DND-41 (cell line): Measurements from ENCODE around the gene SNRNP48.

Experiments
- ATAC-seq: fragments of 200-7000 bp; cut with Tn5 transposase; 3 replicates; pipeline ENCODE4 v1.9.1; 2021; ENCODE audit warnings: low read depth; ENCODE audit not compliant: insufficient read depth
- DNase-seq: peaks from one replicate; pipeline ENCODE4 v3.0.0-alpha.2; 2020
- H2AFZ ChIP-seq: 2 replicates; pipeline ENCODE4 v1.6.0; 2012; ENCODE audit warnings: low read depth, low read length
- H3K27ac ChIP-seq: 2 replicates; pipeline ENCODE4 v1.5.1; 2012; ENCODE audit warnings: low read length, inconsistent platforms
- H3K27me3 ChIP-seq: fragments of 200-600 bp; sonication (generic); 2 replicates; pipeline ENCODE4 v1.6.0; 2012; ENCODE audit warnings: low read length, mild to moderate bottlenecking, inconsistent platforms; ENCODE audit not compliant: insufficient read depth, poor library complexity
- H3K36me3 ChIP-seq: 2 replicates; pipeline ENCODE4 v1.5.1; 2012; ENCODE audit warnings: low read length, inconsistent platforms; ENCODE audit not compliant: insufficient read depth
- H3K4me1 ChIP-seq: 2 replicates; pipeline ENCODE4 v1.5.1; 2012; ENCODE audit warnings: mild to moderate bottlenecking, low read length; ENCODE audit not compliant: insufficient read depth
- H3K4me2 ChIP-seq: 2 replicates; pipeline ENCODE4 v1.6.0; 2012; ENCODE audit warnings: mild to moderate bottlenecking, moderate library complexity, low read length, inconsistent platforms; ENCODE audit not compliant: insufficient read depth
- H3K4me3 ChIP-seq, 2 experiments: fragments of 200-600 bp in 1 of 2; shearing (Covaris generic) in 1 of 2; 2 replicates each; pipeline ENCODE4 v1.5.1; 2012 to 2016; ENCODE audit warnings: inconsistent platforms in 2 of 2, low read length in 2 of 2, mild to moderate bottlenecking in 2 of 2, low read depth in 1 of 2, moderate library complexity in 1 of 2
- H3K79me2 ChIP-seq: 2 replicates; pipeline ENCODE4 v1.6.0; 2012; ENCODE audit warnings: low read length, inconsistent platforms; ENCODE audit not compliant: insufficient read depth
- H3K9ac ChIP-seq: 2 replicates; pipeline ENCODE4 v1.6.0; 2012; ENCODE audit warnings: low read depth, mild to moderate bottlenecking, inconsistent platforms, low read length, moderate library complexity
- H3K9me3 ChIP-seq: 2 replicates; pipeline ENCODE4 v1.5.1; 2012; ENCODE audit warnings: low read length, moderate library complexity, mild to moderate bottlenecking, inconsistent platforms; ENCODE audit not compliant: insufficient read depth, severe bottlenecking
- H4K20me1 ChIP-seq: 2 replicates; pipeline ENCODE4 v1.6.0; 2012; ENCODE audit warnings: low read length; ENCODE audit not compliant: insufficient read depth
- CTCF ChIP-seq: IDR thresholded peaks from 2 replicates; pipeline ENCODE4 v1.5.1; 2012; ENCODE audit warnings: borderline replicate concordance, low read length, moderate library complexity, mild to moderate bottlenecking; ENCODE audit not compliant: poor library complexity, severe bottlenecking; ENCODE audit errors: extremely low read depth
- EZH2 ChIP-seq: IDR thresholded peaks from 3 replicates; pipeline ENCODE4 v1.6.1; 2012; ENCODE audit warnings: borderline replicate concordance, low read depth, mild to moderate bottlenecking, moderate library complexity, low read length, inconsistent platforms; ENCODE audit not compliant: severe bottlenecking

The SNRNP48 gene

DNA sequence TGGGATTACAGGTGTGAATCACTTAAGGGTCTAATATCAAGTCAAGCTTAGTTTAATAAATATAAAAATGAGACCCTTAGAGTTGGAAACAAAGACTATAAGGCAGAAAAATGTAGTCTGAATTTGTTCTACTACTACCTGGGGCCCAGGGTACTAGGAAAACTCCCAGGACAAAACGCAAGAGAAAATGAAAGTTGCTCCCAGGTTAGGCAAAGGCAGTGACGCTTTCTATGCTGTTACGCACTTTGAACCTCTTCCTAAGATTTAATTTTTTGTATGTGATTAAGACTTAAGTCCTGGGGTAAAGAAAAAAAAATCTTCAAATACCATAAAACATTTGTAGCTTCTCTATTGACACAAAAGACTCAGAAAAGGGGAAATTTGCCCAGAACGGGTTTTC lies 31.2 kb upstream of the SNRNP48 start:
- Histone ChIP-seq H3K9me3 (no peaks in the 10 kb centered on the region), H3K79me2 (no peaks in the 10 kb centered on the region), H3K27ac (no peak overlapping the region), H3K4me1 (no peaks in the 10 kb centered on the region), H3K27me3 (peaks cover 33% of the 10 kb centered on the region), H3K36me3 (no peaks in the 10 kb centered on the region), H4K20me1 (no peaks in the 10 kb centered on the region), H3K9ac (no peak overlapping the region), H3K4me2 (no peak overlapping the region), H2AFZ (no peak overlapping the region), H3K4me3 (no peak overlapping the region)
- DNase-seq (no peak), ATAC-seq (no peak)
- TF ChIP-seq EZH2 (no peak), CTCF (no peak)

DNA sequence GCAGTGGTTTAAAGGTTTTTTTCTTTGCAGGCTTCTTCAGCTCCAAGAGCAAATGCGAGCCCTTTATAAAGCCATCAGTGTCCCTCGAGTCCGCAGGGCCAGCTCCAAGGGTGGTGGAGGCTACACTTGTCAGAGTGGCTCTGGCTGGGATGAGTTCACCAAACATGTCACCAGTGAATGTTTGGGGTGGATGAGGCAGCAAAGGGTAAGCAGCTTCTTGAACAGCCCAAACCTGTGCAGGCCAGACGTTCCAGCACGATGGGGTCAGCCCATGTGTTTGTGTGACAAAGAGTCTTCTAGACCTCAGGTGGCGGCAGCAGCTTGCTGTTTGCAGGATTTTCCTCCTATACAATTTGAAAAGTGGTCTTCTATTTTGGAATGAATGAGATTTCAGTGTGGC lies 30.8 kb upstream of the SNRNP48 start:
- Histone ChIP-seq H3K27me3 (peaks cover 32% of the 10 kb centered on the region), H3K4me1 (no peaks in the 10 kb centered on the region), H3K79me2 (no peaks in the 10 kb centered on the region), H4K20me1 (no peaks in the 10 kb centered on the region), H3K4me2 (no peak overlapping the region), H3K9ac (no peak overlapping the region), H3K36me3 (no peaks in the 10 kb centered on the region), H3K4me3 (no peak overlapping the region), H3K9me3 (no peaks in the 10 kb centered on the region), H3K27ac (no peak overlapping the region), H2AFZ (no peak overlapping the region)
- DNase-seq (no peak), ATAC-seq (no peak)
- no peak for TF ChIP-seq CTCF
- no peak for TF ChIP-seq EZH2

GRCh38 chr6:7559651-7560385 lies 30.2 kb upstream of the SNRNP48 start:
- no peak for TF ChIP-seq EZH2
- no peak for TF ChIP-seq CTCF
- DNase-seq = no peak
- no peaks in the 10 kb centered on the region for H3K9me3 ChIP-seq
- H2AFZ ChIP-seq = no peak overlapping the region
- no peaks in the 10 kb centered on the region for H3K4me1 ChIP-seq
- no peak overlapping the region for H3K4me3 ChIP-seq
- H3K79me2 ChIP-seq = no peaks in the 10 kb centered on the region
- H4K20me1 ChIP-seq = no peaks in the 10 kb centered on the region
- H3K36me3 ChIP-seq = no peaks in the 10 kb centered on the region
- H3K27ac ChIP-seq = no peak overlapping the region
- H3K27me3 ChIP-seq = peaks cover 30% of the 10 kb centered on the region
- ATAC-seq = no peak
- no peak overlapping the region for H3K9ac ChIP-seq
- no peak overlapping the region for H3K4me2 ChIP-seq
